Spleen (tissue), 7 donors: Measurements from ENCODE around the gene BAX.

Experiments
- POLR2A ChIP-seq, 3 donors: fragments of 450-650 bp; IDR thresholded peaks; one replicate each; pipeline ENCODE4 v1.5.1; 2017; ENCODE audit warnings: antibody characterized with exemption in 3 of 3, mild to moderate bottlenecking in 1 of 3
- TF ChIP-seq, protein P1 (sequence below), 11 experiments: fragments of 200-600 bp in 7 of 11; fragments of 450-650 bp in 4 of 11; sonication (generic) in 4 of 11; IDR thresholded peaks in 8 of 11; conservative IDR thresholded peaks in 3 of 11; 1 replicate in 7 of 11; 2 replicates in 4 of 11; pipeline versions ENCODE4 v1.4.0 to v1.8.0; 2016 to 2021; ENCODE audit warnings: antibody characterized with exemption in 11 of 11, inconsistent platforms in 4 of 11, mild to moderate bottlenecking in 1 of 11
- donor health status: DM: no; HTN: no; CAD: no; lungs with moderate emphysema.
- donor health status: DM: no; HTN: no; CAD: no.
- donor health status: DM: no; HTN: no; CAD: no.

DNA sequence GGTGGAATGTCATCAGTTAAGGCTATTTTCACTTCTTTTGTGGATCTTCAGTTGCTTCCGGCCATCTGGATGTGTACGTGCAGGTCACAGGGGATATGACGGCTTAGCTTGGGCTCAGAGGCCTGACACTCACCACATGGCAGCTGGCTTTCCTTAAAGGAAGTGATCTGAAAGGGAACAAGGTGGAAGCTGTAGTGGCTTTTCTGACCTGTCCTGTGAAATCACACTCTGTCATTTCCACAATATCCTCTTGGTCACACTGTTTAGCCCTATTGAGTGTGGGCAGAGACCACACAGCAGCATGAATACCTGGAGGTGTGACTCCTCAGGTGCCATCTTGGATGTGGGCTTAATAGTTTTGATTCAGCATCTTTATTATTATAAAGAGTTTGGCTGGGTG, 4.5 kb upstream of the BAX start:
- TF ChIP-seq, protein P1, sequence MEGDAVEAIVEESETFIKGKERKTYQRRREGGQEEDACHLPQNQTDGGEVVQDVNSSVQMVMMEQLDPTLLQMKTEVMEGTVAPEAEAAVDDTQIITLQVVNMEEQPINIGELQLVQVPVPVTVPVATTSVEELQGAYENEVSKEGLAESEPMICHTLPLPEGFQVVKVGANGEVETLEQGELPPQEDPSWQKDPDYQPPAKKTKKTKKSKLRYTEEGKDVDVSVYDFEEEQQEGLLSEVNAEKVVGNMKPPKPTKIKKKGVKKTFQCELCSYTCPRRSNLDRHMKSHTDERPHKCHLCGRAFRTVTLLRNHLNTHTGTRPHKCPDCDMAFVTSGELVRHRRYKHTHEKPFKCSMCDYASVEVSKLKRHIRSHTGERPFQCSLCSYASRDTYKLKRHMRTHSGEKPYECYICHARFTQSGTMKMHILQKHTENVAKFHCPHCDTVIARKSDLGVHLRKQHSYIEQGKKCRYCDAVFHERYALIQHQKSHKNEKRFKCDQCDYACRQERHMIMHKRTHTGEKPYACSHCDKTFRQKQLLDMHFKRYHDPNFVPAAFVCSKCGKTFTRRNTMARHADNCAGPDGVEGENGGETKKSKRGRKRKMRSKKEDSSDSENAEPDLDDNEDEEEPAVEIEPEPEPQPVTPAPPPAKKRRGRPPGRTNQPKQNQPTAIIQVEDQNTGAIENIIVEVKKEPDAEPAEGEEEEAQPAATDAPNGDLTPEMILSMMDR (IDR thresholded peaks at IDR 0.05 in 8 of 11, conservative IDR thresholded peaks at IDR 0.05 in 3 of 11), result no peak
- TF ChIP-seq POLR2A (IDR thresholded peaks at IDR 0.05), result no peak
